Ascending aorta (tissue), 2 donors: ENCODE data around the gene ABCA1. TPM values are rescaled to one million over a fixed set of nuclear protein-coding genes. Genes with fewer than 3 reads are reported as not detected.

ENCODE experiments used
- DNase-seq, 2 donors: peaks; one replicate each; pipeline ENCODE4 v3.0.0-alpha.2; 2019; ENCODE audit warnings: low spot score in 2 of 2
- H3K27ac ChIP-seq, 2 donors: fragments of 200-600 bp; sonication (generic); one replicate each; pipeline ENCODE4 v1.5.1; 2016 to 2017; ENCODE audit warnings: mild to moderate bottlenecking in 1 of 2
- H3K27me3 ChIP-seq: fragments of 200-600 bp; sonication (generic); one replicate; pipeline ENCODE4 v1.5.1; 2017
- H3K36me3 ChIP-seq, 2 donors: fragments of 200-600 bp; sonication (generic); one replicate each; pipeline ENCODE4 v1.5.1; 2016
- H3K4me1 ChIP-seq, 2 donors: fragments of 200-600 bp; sonication (generic); one replicate each; pipeline ENCODE4 v1.5.1; 2016 to 2017; ENCODE audit warnings: mild to moderate bottlenecking in 1 of 2
- H3K4me3 ChIP-seq, 2 donors: fragments of 200-600 bp; sonication (generic); one replicate each; pipeline ENCODE4 v1.5.1; 2016 to 2017; ENCODE audit warnings: mild to moderate bottlenecking in 1 of 2
- H3K9me3 ChIP-seq, 2 donors: fragments of 200-600 bp; sonication (generic); one replicate each; pipeline ENCODE4 v1.5.1; 2016
- intact Hi-C: fragments of 100-400 bp; cut with DNase I; formaldehyde crosslinking; loops from one replicate; pipeline ENCODE4 v1.15.1; 2023
- total RNA-seq: library from RNA; depleted of rRNA; stranded (reverse); fragments of >200 nt; gene quantifications from one replicate; pipeline ENCODE4 v1.1.0, GENCODE V29; 2016
- TF ChIP-seq, protein P1 (sequence below), 3 experiments: fragments of 200-600 bp in 2 of 3; fragments of 450-650 bp in 1 of 3; sonication (generic) in 2 of 3; IDR thresholded peaks; one replicate each; pipeline ENCODE4 v1.5.1; 2016 to 2019; ENCODE audit warnings: antibody characterized with exemption in 3 of 3, mild to moderate bottlenecking in 1 of 3, moderate library complexity in 1 of 3

ABCA1 gene
- total RNA-seq, 1 donor from 2014 or later: 14.0 TPM

GRCh38 chr9:104866191-104866590 lies 61.8 kb downstream of the ABCA1 start:
- Histone ChIP-seq H3K4me1 (peaks cover 0 to 11% of the 10 kb centered on the region in 2 donors), H3K9me3 (no peaks in the 10 kb centered on the region), H3K4me3 (no peak overlapping the region), H3K36me3 (peaks cover 4 to 10% of the 10 kb centered on the region in 2 donors), H3K27me3 (no peaks in the 10 kb centered on the region), H3K27ac (no peak overlapping the region)
- intact Hi-C loops: no loop called here
- no peak for DNase-seq
- TF ChIP-seq, protein P1, sequence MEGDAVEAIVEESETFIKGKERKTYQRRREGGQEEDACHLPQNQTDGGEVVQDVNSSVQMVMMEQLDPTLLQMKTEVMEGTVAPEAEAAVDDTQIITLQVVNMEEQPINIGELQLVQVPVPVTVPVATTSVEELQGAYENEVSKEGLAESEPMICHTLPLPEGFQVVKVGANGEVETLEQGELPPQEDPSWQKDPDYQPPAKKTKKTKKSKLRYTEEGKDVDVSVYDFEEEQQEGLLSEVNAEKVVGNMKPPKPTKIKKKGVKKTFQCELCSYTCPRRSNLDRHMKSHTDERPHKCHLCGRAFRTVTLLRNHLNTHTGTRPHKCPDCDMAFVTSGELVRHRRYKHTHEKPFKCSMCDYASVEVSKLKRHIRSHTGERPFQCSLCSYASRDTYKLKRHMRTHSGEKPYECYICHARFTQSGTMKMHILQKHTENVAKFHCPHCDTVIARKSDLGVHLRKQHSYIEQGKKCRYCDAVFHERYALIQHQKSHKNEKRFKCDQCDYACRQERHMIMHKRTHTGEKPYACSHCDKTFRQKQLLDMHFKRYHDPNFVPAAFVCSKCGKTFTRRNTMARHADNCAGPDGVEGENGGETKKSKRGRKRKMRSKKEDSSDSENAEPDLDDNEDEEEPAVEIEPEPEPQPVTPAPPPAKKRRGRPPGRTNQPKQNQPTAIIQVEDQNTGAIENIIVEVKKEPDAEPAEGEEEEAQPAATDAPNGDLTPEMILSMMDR (IDR thresholded peaks at IDR 0.05): no peak

- Histone ChIP-seq H3K36me3 (peaks cover 4 to 10% of the 10 kb centered on the region in 2 donors), H3K4me3 (no peak overlapping the region), H3K4me1 (peaks cover 0 to 13% of the 10 kb centered on the region in 2 donors), H3K27me3 (no peaks in the 10 kb centered on the region), H3K9me3 (no peaks in the 10 kb centered on the region), H3K27ac (no peak overlapping the region)
- intact Hi-C loops: loop anchor here (5.0 kb wide), 2 partner anchors 103 to 553 kb away; no protein-coding TSS in a partner anchor
- no peak for DNase-seq
- TF ChIP-seq, protein P1 (IDR thresholded peaks at IDR 0.05): no peak
These were observed 63.3 kb downstream of the ABCA1 start for GRCh38 chr9:104864675-104865104.

GRCh38 chr9:104863180-104863883 lies 64.6 kb downstream of the ABCA1 start:
- TF ChIP-seq, protein P1 (IDR thresholded peaks at IDR 0.05): peak; percentile 46 to 62 (median 61)
- Histone ChIP-seq H3K27me3 (no peaks in the 10 kb centered on the region), H3K36me3 (peaks cover 4 to 9% of the 10 kb centered on the region in 2 donors), H3K27ac (no peak overlapping the region), H3K4me3 (no peak overlapping the region), H3K9me3 (no peaks in the 10 kb centered on the region), H3K4me1 (peaks cover 6 to 16% of the 10 kb centered on the region in 2 donors)
- intact Hi-C loops: loop anchor here (2.0 to 5.0 kb wide), 3 partner anchors 104 to 554 kb away; no protein-coding TSS in a partner anchor
- DNase-seq: no peak

GRCh38 chr9:104861397-104861796 lies 66.6 kb downstream of the ABCA1 start:
- H3K36me3 ChIP-seq: peaks cover 0 to 9% of the 10 kb centered on the region in 2 donors
- H3K9me3 ChIP-seq: no peaks in the 10 kb centered on the region
- TF ChIP-seq, protein P1 (IDR thresholded peaks at IDR 0.05): no peak
- H3K27ac ChIP-seq: peak overlapping the region in 1 of 2 donors; percentile 41
- DNase-seq: no peak
- H3K27me3 ChIP-seq: no peaks in the 10 kb centered on the region
- no peak overlapping the region for H3K4me3 ChIP-seq
- peaks cover 6 to 16% of the 10 kb centered on the region in 2 donors for H3K4me1 ChIP-seq
- intact Hi-C loops: loop anchor here (5.0 kb wide), 2 partner anchors 106 to 556 kb away; no protein-coding TSS in a partner anchor

GRCh38 chr9:104860263-104860662 lies 67.7 kb downstream of the ABCA1 start:
- Histone ChIP-seq H3K4me1 (peaks cover 6 to 16% of the 10 kb centered on the region in 2 donors), H3K36me3 (peaks cover 0 to 15% of the 10 kb centered on the region in 2 donors), H3K27ac (peak overlapping the region in 1 of 2 donors; percentile 49), H3K27me3 (no peaks in the 10 kb centered on the region), H3K9me3 (no peaks in the 10 kb centered on the region), H3K4me3 (no peak overlapping the region)
- DNase-seq: no peak
- intact Hi-C loops: loop anchor here (5.0 kb wide), 2 partner anchors 107 to 557 kb away; no protein-coding TSS in a partner anchor
- TF ChIP-seq, protein P1 (IDR thresholded peaks at IDR 0.05): no peak
